CD4-positive, alpha-beta T cell treated with Interleukin-4 for 4 hours (primary cell): ENCODE results near the gene RBMX.
A peak's percentile ranks its signal among the peaks of the same experiment; 100 is the strongest.
"Not testable (repeated sequence)": the region's sequence is repeated elsewhere in the genome, so short reads cannot be mapped to it uniquely, and the experiment has no call there.

Source experiments
- DNase-seq: peaks from one replicate; pipeline ENCODE4 v3.0.0-alpha.2; 2020

RBMX gene

DNA sequence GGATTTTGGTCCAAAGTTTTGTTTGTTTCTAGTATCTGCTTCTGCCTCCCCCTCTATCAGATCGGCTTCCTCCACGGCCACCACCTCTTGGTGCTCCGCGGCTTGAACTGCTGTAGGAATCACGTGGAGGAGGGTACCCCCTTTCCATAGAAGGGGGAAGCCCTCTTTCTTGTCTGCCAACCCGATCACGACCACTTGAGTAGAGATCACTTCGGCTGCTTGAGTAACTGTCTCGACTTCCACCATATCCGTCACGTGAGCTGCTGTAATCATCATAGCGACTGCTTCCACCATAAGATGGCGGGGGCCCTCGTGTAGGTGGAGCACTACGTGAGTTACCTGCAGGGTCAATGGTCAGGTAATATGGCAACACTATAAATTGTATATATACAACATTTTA lies 6.4 kb downstream of the RBMX start:
- not testable (repeated sequence) for DNase-seq

DNA sequence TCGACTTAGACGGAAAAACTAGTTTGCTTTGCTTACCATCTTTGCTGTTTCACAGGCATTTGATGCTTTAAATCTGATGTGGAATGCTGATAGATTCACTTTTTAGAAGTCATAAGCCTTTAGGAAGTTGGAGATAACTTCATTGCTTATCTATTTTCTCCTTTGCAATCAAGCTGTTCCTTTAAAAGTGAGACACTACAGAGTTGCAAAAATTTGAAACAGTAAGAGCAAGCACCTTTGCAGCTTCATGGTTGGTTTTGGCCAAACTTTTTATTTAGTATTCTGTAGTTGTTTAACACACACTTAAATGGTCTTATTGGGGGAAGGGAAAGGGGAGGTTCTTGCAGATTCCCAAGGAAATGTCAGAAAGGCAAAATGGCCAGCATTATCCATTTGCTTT lies 7.3 kb downstream of the RBMX start:
- not testable (repeated sequence) for DNase-seq

DNA sequence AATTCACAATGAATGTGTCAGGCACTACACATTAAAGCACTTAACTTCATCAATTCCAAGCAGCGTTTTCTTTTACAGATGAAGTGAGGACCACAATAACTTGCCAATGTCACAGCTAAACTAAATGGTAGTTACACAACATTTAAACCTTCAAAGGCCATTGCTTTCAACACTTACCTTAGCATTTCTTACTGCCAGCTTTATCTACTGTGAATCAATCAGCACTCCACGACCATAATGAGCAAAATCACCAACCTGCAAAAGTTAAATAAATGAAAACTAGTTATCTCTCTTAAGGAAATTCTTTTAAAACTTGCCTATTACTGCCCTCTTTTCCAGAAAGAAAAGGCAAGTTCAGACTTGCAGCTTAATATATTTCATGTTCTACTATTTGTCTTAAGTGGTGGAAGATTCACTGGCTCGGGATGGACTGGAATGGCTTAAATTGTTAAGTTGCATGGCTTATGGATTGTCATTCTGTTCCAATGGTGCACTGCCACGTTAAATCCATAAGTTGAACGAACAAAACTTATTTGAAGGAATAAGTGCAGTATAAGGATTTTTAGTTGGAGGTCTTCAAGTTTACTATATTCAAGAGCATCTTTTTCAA lies 8.3 kb downstream of the RBMX start:
- DNase-seq: no peak

DNA sequence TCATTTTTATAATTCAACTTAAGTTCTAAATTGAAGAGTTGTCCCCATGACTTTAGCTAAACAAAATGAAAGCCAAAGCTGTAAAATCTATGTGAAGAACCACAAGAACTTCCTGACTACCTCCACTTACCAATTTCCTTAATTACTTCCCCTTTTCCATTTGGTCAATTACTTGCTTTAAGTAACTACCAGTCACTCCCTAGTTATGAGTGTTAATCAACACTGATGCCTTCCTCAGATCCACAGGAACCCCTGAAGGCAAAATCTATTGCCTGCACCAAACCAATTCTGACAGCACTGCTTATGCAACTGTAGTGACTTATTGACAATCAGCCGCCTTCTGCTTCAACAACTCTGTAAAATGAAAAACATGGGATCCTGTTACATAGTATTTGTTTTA lies 10.5 kb downstream of the RBMX start:
- DNase-seq: no peak

DNA sequence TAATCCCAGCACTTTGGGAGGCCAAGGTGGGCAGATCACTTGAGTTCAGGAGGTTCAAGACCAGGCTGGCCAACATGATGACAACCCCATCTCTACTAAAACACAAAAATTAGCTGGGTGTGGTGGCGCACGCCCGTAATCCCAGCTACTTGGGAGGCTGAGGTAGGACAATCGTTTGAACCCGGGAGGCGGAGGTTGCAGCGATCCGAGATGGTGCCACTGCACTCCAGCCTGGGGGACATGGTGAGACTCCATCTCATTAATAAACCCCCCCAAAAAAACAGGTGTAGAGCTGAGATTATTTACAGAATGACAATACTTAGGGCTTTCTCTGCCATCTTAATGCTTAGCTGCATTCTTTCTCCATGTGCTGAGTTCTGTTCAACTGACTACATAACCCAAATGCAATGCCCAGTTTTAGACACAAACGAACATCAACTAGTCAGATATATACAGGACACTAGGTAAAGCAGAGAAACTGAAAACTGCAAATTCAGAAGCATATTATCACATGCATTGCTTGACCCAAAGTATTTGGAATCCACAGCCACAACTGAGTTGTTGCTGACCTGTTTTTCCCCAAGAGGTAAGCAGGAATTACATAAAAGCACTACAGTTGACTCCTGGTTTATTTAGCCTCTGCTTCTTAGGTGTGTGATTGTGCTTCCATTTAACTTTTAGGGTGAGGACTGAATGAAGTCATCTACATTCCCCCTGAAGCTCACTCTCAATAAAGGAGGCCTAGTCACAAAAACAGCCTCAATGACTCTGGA lies 12.1 kb downstream of the RBMX start:
- no peak for DNase-seq

DNA sequence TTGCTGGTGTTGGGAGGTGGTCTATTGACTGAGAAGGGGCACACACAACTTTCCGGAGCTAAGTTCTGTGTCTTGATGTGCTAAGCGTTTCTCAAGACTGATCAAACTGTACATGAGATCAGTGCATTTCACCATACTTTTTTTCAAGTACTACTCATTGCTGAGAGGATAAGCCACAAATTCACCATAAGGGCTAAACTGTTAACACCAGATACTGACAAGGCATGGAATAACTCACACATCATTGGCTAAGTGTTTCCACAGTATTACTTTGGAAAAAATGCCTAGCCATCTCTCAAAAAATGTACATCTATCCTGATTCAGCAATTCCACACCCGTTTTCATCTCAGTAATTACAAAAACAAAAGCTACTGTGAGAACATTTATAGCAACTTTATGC lies 13.0 kb downstream of the RBMX start:
- DNase-seq: no peak

DNA sequence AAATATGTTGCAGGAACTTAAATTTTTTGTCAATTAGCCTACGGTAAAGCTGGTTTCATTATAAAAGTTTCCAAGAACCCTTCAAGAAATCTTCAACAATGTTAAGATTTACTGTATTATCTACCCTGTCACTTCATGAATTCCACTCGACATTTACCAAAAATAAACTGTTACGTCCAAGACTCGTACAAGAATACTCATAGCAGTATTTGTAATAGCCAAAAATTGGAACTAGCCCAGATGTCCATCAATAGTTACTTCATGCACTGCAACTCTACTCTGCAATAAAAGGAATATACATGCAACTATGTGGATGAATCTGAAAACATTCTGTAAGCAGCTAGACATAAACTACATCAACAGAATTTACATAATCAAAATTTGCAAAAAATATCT lies 13.4 kb downstream of the RBMX start:
- DNase-seq: no peak

DNA sequence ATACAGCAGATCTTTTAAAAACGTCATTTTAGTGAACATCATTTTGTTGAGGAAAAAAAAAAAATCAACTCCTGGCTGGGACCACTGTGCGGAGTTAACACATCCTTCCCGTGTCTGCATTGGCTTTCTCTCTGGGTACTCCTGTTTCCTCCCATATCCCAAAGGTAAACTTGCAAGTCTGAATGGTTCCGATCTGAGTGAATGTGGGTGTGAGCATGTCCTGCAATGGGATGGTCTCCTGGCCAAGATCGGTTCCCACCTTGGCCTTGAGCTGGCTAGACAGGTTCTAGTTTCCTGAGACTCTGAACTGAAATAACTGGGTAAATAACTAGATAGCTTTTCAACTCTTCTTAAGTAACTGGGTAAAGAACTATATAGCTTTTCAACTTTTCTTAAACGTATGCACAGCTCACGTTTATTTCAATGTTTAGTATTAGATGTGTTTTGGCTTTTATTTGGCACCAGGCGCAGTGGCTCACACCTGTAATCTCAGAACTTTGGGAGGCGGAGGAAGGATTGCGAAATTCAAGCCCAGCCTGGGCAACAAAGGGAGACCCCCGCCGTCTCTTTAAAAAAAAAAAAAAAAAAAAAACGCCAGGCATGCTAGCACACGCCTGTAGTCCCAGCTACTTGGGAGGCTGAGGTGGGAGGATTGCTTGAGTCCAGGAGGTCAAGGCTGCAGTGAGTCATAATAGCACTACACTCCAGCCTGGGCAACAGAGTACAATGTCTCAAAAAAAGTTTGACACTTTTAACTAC lies 14.0 kb downstream of the RBMX start:
- no peak for DNase-seq

DNA sequence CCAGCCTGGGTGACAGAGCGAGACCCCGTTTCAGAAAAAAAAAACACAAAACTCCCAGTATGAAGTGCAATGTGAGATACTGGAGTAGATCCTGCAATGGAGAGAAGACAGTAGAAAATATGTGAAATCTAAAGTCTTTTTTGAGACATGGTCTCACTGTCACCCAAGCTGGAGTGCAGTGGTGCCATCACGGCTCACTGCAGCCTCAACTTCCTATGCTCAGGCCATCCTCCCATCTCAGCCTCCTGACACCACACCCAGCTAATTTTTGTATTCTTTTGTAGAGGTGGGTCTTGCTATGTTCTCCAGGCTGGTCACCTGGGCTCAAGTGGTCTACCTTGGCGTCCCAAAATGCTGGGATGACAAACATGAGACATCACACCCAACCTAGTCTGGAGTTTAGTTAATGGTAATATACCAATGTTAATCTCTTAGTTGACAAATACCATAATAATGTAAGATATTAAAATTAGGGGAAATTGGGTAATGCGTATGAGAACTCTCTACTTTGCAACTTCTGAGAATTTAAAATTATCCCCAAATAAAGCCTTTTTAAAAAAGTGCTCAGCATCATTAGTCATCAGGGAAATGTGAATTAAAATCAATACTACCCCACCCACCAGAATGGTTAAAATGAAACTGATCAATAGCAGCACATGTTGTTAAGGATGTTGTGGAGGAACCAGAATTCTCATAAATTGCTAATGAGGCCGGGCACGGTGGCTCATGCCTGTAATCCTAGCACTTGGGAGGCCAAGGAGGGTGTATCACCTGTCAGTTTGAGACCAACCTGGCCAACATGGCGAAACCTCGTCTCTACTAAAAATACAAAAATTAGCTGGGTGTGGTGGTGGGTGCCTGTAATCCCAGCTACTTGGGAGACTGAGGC lies 15.0 kb downstream of the RBMX start:
- DNase-seq: no peak

DNA sequence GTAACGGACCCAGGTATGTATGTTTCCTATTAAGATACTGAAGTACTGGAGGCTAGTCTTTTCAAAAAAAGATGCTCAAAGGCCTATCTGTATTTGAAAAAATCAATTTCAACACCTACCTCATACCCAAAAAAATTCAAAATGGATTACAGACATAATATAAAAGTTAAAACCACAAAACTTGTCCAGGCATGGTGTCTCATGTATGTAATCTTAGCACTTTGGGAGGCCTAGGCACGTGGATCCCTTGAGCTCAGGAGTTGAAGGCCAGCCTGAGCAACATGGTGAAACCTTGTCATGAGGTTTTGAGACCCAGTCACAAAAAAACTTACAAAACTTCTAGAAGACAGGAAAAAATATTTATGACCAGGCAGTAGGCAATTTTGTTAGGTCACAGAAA lies 16.7 kb downstream of the RBMX start:
- DNase-seq: no peak

DNA sequence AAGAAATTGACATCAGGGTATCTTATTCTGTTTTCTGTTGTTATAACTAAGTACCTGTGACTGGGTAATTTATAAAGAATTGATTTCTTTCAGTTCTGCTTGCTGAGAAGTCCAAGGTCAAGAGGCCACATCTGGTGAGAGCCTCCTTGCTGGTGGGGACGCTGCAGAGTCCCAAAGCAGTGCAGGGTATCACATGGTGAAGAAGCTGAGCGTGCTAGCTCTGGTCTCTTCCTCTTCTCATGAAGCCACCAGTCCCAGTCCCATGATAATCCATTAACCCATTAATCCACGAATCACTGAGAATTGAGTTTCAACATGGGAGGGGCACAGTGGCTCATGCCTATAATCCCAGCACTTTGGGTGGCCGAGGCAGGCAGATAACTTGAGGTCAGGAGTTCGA lies 18.0 kb downstream of the RBMX start:
- no peak for DNase-seq

DNA sequence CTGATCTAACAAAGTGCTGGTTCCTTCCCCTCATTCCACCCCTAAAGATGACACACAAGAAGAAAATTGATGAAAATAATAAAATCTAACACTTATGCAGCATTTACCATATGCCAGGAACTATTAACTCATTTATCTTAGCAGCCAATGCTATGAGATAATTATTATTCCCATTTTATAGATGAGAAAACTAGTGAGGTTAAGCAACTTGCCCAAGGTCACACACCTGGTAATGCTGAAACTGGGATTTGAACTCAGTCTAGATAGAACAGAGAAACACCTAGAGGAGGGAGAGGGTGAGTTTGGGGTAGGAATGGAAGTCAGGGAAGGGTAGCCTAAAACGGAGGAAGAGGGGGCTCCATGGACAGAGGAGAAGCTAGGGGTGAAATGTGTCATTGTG lies 18.6 kb downstream of the RBMX start:
- no peak for DNase-seq

DNA sequence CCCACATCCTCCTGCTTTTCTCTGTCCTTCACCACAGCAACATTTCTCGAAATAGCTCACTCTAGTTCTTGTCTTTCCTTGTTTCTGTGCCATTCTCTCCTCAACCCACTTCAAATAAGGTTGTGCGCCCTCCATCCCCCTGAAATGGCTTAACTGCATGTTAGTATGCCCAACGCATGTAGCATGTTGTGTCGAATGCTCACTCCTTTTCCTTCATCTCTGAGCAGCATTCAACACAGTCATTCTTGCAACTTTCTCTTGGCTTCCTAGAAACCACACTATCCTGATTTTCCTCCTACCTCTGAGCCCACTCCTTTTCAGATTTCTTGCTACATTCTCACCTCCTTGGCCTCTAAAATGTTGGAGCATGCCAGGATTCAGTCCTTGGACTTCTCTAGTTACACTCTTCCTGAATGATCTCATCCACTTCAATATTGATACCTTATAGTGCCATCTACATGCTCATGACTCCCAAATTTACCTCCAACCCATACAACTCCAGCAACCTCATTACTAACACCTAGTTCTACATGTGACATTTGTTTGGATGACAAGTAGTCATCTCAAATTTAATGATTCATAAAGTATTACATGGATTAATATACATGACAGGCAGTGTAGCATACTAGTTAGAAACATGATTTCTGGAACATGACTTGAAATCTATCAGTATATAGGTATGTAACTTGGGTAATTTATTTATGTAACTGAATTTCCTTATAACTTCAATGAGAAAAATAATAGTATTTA lies 22.3 kb downstream of the RBMX start:
- no peak for DNase-seq

DNA sequence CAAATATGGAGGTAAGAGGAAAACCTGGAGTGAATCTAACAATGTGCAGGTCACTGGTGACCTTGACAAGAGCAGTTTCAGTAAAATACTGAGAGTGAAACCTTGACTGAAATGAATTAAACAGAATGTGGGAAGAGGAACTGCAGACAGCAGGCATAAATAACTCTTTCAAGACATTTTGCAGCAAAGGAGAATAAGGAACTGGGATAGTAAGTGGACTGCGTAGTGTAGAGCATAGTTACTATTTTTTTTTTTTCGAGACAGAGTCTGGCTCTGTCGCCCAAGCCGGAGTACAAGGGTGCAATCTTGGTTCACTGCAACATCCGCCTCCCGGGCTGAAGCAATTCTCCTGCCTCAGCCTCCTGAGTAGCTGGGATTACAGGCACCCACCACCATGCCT lies 24.0 kb downstream of the RBMX start:
- no peak for DNase-seq

DNA sequence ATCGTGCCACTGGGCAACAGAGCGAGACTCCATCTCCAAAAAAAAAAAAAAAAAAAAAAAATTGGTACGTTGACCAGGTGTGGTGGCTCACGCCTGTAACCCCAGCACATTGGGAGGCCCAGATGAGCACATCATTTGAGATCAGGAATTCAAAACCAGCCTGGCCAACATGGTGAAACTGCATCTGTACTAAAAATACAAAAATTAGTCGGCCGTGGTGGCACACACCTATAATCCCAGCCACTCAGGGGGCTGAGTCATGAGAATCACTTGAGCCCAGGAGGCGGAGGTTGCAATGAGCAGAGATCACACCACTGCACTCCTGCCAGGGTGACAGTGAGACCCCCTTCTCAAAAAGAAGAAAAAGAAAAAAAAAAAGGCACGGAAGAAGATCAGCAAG lies 24.5 kb downstream of the RBMX start:
- no peak for DNase-seq

DNA sequence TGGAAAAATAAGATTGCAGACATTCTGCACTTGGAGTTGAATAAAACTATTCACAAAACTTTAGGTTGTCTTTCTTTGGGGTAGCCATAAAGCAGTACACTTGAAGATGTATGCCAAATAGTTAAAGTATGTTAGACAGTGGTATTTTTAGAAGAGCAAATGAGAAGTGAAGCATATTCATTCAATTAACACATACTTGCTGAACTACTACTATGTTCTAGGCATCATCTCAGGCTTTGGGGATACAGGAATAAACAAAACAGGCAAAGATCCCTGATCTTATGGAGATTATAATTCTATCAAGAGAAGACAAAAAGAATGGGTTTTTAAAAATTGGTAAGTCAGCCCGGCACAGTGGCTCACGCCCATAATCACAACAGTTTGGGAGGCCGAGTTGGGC lies 29.0 kb downstream of the RBMX start:
- DNase-seq: no peak

DNA sequence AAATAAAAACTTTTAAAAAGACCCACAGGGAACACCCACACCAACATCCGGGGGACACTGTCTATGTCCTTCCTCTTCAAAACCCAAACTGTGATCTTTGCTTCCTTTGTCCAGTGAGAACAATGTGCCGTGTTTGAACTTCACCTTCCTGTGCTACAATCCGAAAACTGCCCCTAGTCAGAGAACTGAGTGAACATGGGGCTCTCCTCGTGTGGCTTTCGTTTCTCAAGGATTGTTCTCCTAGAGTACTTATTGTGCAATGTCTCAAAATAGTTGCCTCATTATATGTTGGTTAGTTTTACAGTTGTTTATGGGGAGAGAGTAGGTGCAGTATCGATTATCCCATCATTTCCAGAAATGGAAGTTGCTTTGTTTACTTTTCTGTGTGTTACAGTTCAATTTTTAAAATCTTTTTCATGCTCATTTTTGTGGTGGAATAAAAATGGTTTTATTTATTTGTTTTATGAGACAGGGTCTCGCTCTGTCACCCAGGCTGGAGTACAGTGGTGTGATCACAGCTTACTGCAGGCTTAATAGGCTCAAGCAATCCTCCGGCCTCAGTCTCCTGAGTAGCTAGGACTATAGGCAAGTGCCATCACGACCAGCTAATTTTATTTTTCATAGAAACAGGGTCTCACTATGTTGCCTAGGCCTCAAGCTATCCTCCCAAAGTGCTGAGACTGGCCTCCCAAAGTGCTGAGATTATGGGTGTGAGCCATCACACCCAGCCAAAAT lies 29.9 kb downstream of the RBMX start:
- no peak for DNase-seq

DNA sequence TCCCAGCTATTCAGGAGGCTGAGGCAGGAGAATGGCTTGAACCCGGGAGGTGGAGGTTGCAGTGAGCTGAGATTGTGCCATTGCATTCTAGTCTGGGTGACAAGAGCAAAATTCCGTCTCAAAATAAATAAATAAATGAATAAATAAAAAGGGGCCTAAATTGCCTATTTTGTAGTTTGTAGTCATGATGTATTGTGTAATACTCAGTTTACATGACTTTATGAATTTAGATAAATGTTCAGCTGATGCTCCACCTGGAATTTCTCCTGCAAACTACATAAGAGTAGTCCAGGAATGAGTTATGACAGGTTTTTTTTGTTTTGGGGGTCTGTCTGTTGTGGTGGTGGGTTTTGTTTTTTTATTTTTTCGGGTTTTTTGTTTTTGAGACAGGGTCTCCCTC lies 31.1 kb downstream of the RBMX start:
- no peak for DNase-seq

DNA sequence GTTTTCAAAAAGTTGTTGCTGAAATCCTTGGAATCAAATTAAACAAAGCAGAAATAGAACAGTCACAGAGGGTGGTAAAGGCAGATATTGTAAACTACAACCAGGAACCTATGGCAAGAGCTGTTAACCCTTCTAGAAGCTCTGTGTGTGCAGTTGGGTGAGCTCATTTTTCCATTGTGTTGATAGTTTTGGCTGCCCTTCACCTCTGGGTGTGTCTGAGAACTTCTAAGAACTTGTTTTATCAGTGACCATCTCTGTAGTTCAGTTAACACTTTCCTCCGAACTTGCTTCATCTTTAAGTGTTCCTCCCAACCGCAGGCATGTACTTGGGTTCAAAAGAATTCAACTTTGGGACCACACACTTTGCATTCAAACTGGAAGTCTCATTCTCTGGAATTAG lies 32.7 kb downstream of the RBMX start:
- peak; percentile 3 for DNase-seq

DNA sequence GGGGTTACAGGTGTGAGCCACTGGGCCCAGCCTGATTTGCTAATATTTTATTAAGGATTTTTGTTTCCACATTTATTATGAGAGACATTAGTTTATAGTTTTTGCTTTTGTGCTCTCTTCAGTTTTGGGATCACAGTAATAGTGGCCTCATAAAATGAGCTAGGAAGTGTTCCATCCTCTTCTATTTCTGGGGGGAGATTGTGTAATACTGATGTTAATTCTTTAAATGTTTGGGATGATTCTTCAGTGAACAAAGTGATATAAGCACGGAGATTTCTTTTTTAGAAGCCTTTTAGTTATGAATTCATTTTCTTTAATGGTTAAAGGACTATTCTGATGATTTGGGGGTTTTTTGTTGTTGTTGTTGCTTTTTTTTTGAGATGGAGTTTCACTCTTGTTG lies 41.3 kb downstream of the RBMX start:
- no peak for DNase-seq

DNA sequence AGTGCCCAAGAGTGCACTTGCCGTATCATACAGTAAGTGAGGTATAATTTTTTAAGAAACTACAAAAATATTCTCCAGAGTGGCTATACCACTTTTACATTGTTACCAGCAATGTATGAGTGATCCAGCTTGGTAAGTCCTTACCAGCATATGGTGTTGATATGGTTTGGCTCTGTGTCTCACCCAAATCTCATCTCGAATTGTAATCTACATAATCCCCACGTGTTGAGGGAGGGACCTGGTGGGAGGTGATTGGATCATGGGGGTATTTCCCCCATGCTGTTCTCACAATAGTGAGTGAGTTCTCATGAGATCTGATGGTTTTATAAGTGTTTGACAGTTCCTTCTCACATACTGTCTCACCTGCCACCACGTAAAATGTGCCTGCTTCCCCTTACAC lies 44.8 kb downstream of the RBMX start:
- no peak for DNase-seq

DNA sequence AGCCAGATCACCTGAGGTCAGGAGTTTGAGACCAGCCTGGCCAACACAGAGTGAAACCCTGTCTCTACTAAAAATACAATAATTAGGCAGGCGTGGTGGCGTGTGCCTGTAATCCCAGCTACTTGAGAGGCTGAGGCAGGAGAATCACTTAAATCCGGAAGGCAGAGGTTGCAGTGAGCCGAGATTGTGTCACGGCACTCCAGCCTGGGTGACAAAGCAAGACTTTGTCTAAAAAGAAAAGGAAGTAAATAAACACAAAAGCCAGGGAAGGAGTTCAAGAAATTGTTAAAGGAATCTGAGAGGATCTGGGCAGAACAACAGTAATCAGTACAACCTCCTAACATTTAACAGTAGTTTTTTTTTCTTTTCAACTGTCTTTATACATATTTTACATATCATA lies 51.1 kb downstream of the RBMX start:
- DNase-seq: no peak
